ENCODE measurements around the gene UBR4. TPM values are rescaled to one million over a fixed set of nuclear protein-coding genes. Genes with fewer than 3 reads are reported as not detected.

UBR4 gene
- total RNA-seq, 1 donor from 2014 or later, result 73.6 TPM

DNA sequence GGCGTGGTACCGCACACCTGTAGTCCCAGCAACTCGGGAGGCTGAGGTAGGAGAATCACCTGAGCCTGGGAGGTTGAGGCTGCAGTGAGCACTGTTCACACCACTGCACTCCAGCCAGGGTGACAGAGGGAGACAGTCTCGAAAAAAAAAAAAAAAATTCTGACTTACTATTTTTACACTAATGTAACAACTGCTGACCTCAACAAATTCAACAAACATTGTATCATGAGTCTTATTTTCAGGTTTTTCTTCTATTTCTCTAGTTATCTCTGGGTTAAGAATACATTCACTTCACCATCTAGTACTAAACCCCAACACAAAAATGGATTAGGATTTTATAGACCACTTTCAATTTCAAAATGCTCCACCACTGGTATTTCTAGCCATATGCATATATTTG, 72.9 kb downstream of the UBR4 start:
- peaks cover 56 to 79% (median 78%) of the 10 kb centered on the region in 3 donors for H3K36me3 ChIP-seq (ENCODE audit: control insufficient read depth in 3 of 3, insufficient read depth in 3 of 3, low read length in 3 of 3)
- H3K27ac ChIP-seq (ENCODE audit: low read depth, low read length), result no peak overlapping the region
- H3K9ac ChIP-seq (ENCODE audit: low read depth in 1 of 3, low read length in 3 of 3), result no peak overlapping the region

DNA sequence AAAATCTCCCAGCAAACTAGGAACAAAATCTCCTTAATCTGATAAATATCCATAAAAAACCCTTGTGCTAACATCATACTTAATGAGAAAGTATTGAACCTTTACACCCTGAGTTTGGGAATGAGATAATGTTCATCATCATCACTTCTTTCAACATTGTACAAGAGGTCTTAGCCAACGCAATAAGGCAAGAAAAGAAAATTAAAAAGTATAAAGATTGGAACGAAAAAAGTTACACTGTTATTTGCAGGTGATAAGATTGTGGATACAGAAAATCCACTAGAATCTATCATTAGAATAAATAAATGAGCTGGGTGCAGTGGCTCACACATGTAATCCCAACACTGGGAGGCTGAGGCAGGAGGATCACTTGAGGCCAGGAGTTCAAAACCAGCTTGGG, 76.7 kb downstream of the UBR4 start:
- no peak overlapping the region for H3K4me3 ChIP-seq (ENCODE audit: low read length in 3 of 3)
- H3K9me3 ChIP-seq (ENCODE audit: control insufficient read depth in 3 of 3, low read length in 3 of 3), result peaks cover 0 to 2% (median 0%) of the 10 kb centered on the region in 3 donors
- H3K9ac ChIP-seq (ENCODE audit: low read depth in 1 of 3, low read length in 3 of 3), result no peak overlapping the region
- no peaks in the 10 kb centered on the region for H3K27me3 ChIP-seq (ENCODE audit: control insufficient read depth in 3 of 3, insufficient read depth in 3 of 3, low read length in 3 of 3)
- no peaks in the 10 kb centered on the region for H3K4me1 ChIP-seq (ENCODE audit: control insufficient read depth in 3 of 3, insufficient read depth in 3 of 3, low read length in 3 of 3)
- H3K27ac ChIP-seq (ENCODE audit: low read depth, low read length), result no peak overlapping the region
- H3K36me3 ChIP-seq (ENCODE audit: control insufficient read depth in 3 of 3, insufficient read depth in 3 of 3, low read length in 3 of 3), result peaks cover 31 to 66% (median 64%) of the 10 kb centered on the region in 3 donors

More for the DNA sequence above, 72.9 kb downstream of the UBR4 start:
- Histone ChIP-seq H3K27me3 (ENCODE audit: control insufficient read depth in 3 of 3, insufficient read depth in 3 of 3, low read length in 3 of 3) (no peaks in the 10 kb centered on the region), H3K4me1 (ENCODE audit: control insufficient read depth in 3 of 3, insufficient read depth in 3 of 3, low read length in 3 of 3) (peaks cover 0 to 4% (median 4%) of the 10 kb centered on the region in 3 donors), H3K9me3 (ENCODE audit: control insufficient read depth in 3 of 3, low read length in 3 of 3) (peaks cover 0 to 2% (median 0%) of the 10 kb centered on the region in 3 donors), H3K4me3 (ENCODE audit: low read length in 3 of 3) (no peak overlapping the region)

DNA sequence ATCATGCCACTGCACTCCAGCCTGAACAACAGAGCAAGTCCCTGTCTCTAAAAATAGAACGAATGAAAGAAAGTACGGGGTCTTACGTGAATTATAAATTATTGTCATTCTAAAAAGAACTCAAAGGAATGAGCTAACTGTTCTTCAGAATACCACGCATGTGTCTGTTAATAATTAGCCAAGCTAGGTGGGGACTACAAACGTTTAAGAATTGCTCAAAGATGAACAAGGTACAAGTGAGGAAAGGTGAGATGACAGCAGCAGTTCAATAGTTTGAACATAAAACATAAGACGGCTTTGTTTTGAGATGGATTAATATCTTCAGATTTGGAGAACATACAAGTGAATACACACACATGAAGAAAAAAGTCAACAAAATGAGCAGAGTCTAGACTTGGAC, 79.6 kb downstream of the UBR4 start:
- H3K36me3 ChIP-seq (ENCODE audit: control insufficient read depth in 3 of 3, insufficient read depth in 3 of 3, low read length in 3 of 3), result peaks cover 43 to 72% (median 70%) of the 10 kb centered on the region in 3 donors
- H3K27me3 ChIP-seq (ENCODE audit: control insufficient read depth in 3 of 3, insufficient read depth in 3 of 3, low read length in 3 of 3), result no peaks in the 10 kb centered on the region
- peaks cover 0 to 2% (median 0%) of the 10 kb centered on the region in 3 donors for H3K9me3 ChIP-seq (ENCODE audit: control insufficient read depth in 3 of 3, low read length in 3 of 3)
- no peak overlapping the region for H3K9ac ChIP-seq (ENCODE audit: low read depth in 1 of 3, low read length in 3 of 3)
- no peak overlapping the region for H3K4me3 ChIP-seq (ENCODE audit: low read length in 3 of 3)
- H3K27ac ChIP-seq (ENCODE audit: low read depth, low read length), result no peak overlapping the region
- H3K4me1 ChIP-seq (ENCODE audit: control insufficient read depth in 3 of 3, insufficient read depth in 3 of 3, low read length in 3 of 3), result no peaks in the 10 kb centered on the region

DNA sequence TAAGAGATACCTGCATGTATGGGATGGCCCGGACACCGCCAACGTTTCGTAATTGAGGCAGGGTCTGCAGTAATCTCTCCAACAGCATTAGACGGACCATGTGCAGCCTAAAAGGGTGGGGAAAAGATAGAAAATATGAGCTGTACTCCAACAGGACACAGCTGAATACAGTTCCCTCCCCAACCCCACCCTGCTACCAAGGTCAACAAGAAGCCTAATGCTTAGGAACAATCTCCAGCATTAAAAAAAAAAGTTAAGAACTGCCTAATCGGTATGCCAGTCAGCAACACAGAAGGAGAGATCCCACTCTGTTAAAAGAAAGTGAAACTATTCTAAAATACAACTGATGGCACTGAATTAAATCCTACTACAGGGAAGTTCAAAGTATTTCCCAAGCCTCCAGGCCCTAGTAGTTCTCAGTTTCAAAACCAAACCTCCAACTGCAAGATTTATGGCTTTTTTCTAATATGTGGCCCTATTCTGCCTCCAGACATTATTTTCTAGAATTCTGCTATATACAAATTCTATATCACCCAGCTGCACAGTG, 81.0 kb downstream of the UBR4 start:
- no peaks in the 10 kb centered on the region for H3K4me1 ChIP-seq (ENCODE audit: control insufficient read depth in 3 of 3, insufficient read depth in 3 of 3, low read length in 3 of 3)
- peaks cover 55 to 74% (median 71%) of the 10 kb centered on the region in 3 donors for H3K36me3 ChIP-seq (ENCODE audit: control insufficient read depth in 3 of 3, insufficient read depth in 3 of 3, low read length in 3 of 3)
- no peak overlapping the region for H3K9ac ChIP-seq (ENCODE audit: low read depth in 1 of 3, low read length in 3 of 3)
- peaks cover 0 to 2% (median 0%) of the 10 kb centered on the region in 3 donors for H3K9me3 ChIP-seq (ENCODE audit: control insufficient read depth in 3 of 3, low read length in 3 of 3)
- no peak overlapping the region for H3K4me3 ChIP-seq (ENCODE audit: low read length in 3 of 3)
- no peak overlapping the region for H3K27ac ChIP-seq (ENCODE audit: low read depth, low read length)
- H3K27me3 ChIP-seq (ENCODE audit: control insufficient read depth in 3 of 3, insufficient read depth in 3 of 3, low read length in 3 of 3), result no peaks in the 10 kb centered on the region

DNA sequence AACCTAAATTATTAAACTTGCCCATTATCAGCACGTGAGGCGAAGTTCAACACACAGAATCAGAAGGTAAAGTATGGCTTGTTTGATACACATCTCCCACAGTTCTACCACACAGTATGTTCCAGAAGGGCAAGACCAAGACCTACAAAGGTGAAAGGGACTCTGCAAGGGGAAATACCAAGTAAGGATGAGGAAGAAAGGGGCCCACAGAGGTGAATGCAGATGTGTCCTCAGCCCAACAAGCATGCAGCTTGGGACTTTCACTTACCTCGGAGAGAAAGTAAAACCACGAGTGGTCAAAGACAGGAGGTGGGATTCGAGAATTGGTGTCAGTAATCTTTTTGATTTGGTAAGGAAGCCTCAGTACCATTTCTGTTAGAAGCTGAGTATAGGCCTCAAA, 85.8 kb downstream of the UBR4 start:
- no peaks in the 10 kb centered on the region for H3K4me1 ChIP-seq (ENCODE audit: control insufficient read depth in 3 of 3, insufficient read depth in 3 of 3, low read length in 3 of 3)
- peaks cover 91 to 99% (median 94%) of the 10 kb centered on the region in 3 donors for H3K36me3 ChIP-seq (ENCODE audit: control insufficient read depth in 3 of 3, insufficient read depth in 3 of 3, low read length in 3 of 3)
- no peaks in the 10 kb centered on the region for H3K9me3 ChIP-seq (ENCODE audit: control insufficient read depth in 3 of 3, low read length in 3 of 3)
- H3K27me3 ChIP-seq (ENCODE audit: control insufficient read depth in 3 of 3, insufficient read depth in 3 of 3, low read length in 3 of 3), result no peaks in the 10 kb centered on the region
- no peak overlapping the region for H3K27ac ChIP-seq (ENCODE audit: low read depth, low read length)
- no peak overlapping the region for H3K4me3 ChIP-seq (ENCODE audit: low read length in 3 of 3)
- H3K9ac ChIP-seq (ENCODE audit: low read depth in 1 of 3, low read length in 3 of 3), result no peak overlapping the region

DNA sequence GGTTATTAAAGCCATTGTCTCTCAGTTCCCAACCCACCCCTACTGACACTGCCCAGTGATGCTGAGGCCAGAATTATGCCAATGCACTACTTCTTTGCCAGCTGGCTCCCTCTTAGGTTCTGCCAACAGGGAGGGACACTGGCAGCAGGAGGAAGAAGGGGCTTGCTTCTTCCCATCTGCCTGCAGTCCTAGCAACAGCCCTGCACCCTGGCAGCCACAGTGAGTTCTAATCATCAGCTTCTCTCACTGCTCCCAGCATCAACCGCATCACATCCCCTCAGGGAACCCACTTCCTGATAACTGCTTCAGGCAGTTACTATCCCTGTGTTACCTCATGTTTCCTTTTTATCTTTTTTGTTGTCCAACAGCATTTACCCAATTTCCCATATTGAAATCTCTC, 86.2 kb downstream of the UBR4 start:
- no peak overlapping the region for H3K27ac ChIP-seq (ENCODE audit: low read depth, low read length)
- H3K4me3 ChIP-seq (ENCODE audit: low read length in 3 of 3), result no peak overlapping the region
- H3K36me3 ChIP-seq (ENCODE audit: control insufficient read depth in 3 of 3, insufficient read depth in 3 of 3, low read length in 3 of 3), result peaks cover 93 to 99% (median 94%) of the 10 kb centered on the region in 3 donors
- H3K27me3 ChIP-seq (ENCODE audit: control insufficient read depth in 3 of 3, insufficient read depth in 3 of 3, low read length in 3 of 3), result no peaks in the 10 kb centered on the region
- no peaks in the 10 kb centered on the region for H3K4me1 ChIP-seq (ENCODE audit: control insufficient read depth in 3 of 3, insufficient read depth in 3 of 3, low read length in 3 of 3)
- H3K9me3 ChIP-seq (ENCODE audit: control insufficient read depth in 3 of 3, low read length in 3 of 3), result no peaks in the 10 kb centered on the region
- H3K9ac ChIP-seq (ENCODE audit: low read depth in 1 of 3, low read length in 3 of 3), result no peak overlapping the region

DNA sequence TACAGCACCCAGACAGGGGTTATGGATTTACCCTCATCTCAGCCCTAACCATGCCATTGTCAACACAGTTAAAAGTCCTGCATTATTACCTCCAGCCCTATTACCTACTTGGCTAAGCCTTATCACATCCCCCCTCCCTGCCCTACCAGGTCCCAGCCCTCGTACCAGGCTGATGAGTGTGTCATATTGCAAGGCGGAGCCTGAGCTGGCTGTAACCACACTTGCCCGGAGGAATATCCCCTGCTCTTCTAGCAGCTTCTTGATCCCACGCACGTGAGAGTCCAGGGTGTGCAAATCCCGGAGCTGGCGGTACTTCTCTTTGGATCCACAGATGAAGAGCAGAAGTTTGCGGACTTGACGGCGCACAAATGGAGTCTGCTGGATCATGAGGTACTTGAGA, 87.4 kb downstream of the UBR4 start:
- H3K4me1 ChIP-seq (ENCODE audit: control insufficient read depth in 3 of 3, insufficient read depth in 3 of 3, low read length in 3 of 3), result no peaks in the 10 kb centered on the region
- H3K27ac ChIP-seq (ENCODE audit: low read depth, low read length), result no peak overlapping the region
- no peaks in the 10 kb centered on the region for H3K27me3 ChIP-seq (ENCODE audit: control insufficient read depth in 3 of 3, insufficient read depth in 3 of 3, low read length in 3 of 3)
- no peak overlapping the region for H3K9ac ChIP-seq (ENCODE audit: low read depth in 1 of 3, low read length in 3 of 3)
- peaks cover 90 to 96% (median 92%) of the 10 kb centered on the region in 3 donors for H3K36me3 ChIP-seq (ENCODE audit: control insufficient read depth in 3 of 3, insufficient read depth in 3 of 3, low read length in 3 of 3)
- H3K9me3 ChIP-seq (ENCODE audit: control insufficient read depth in 3 of 3, low read length in 3 of 3), result no peaks in the 10 kb centered on the region
- H3K4me3 ChIP-seq (ENCODE audit: low read length in 3 of 3), result no peak overlapping the region

DNA sequence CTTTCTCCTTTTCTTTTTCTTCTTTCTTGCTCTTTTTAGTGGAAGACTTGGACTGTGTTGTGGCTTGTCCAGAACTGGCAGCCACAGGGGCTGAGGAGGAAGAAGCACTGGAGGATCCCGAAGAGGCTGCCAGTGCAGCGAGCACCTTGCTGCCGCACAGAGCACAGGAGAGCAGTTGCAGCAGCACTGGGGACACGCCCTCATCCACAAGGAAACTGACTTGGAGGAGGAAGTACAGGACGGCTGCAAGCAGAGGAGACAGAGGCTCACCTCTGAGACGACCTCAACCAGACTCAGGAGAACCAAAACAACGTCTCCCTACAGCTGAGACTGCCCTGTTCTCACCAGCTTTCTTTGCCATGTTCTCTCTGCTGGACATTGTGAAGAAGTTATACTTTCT, 88.9 kb downstream of the UBR4 start:
- Histone ChIP-seq H3K4me3 (ENCODE audit: low read length in 3 of 3) (no peak overlapping the region), H3K27me3 (ENCODE audit: control insufficient read depth in 3 of 3, insufficient read depth in 3 of 3, low read length in 3 of 3) (no peaks in the 10 kb centered on the region), H3K36me3 (ENCODE audit: control insufficient read depth in 3 of 3, insufficient read depth in 3 of 3, low read length in 3 of 3) (peaks cover 90 to 96% (median 90%) of the 10 kb centered on the region in 3 donors), H3K4me1 (ENCODE audit: control insufficient read depth in 3 of 3, insufficient read depth in 3 of 3, low read length in 3 of 3) (no peaks in the 10 kb centered on the region), H3K9me3 (ENCODE audit: control insufficient read depth in 3 of 3, low read length in 3 of 3) (no peaks in the 10 kb centered on the region), H3K9ac (ENCODE audit: low read depth in 1 of 3, low read length in 3 of 3) (no peak overlapping the region), H3K27ac (ENCODE audit: low read depth, low read length) (no peak overlapping the region)

DNA sequence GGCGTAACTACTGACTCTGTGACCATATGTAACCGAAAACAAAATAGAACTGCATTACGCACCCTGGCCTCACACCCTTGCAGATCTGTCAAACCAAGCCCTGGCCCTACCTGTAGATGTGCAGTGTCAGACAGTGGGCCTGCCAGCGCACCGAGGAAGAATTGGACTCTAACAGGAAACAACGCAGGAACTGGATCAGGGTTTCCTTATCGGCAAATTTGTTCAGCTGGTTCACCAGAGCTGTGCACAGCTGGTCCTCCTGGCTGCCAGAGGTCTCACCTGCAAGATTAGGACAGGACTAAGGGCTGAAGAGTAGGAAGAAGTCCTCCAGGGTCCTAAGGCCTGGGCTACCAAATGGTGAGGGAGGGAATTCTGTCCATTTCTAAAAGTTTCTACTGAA, 90.0 kb downstream of the UBR4 start:
- H3K9ac ChIP-seq (ENCODE audit: low read depth in 1 of 3, low read length in 3 of 3), result no peak overlapping the region
- no peaks in the 10 kb centered on the region for H3K27me3 ChIP-seq (ENCODE audit: control insufficient read depth in 3 of 3, insufficient read depth in 3 of 3, low read length in 3 of 3)
- H3K4me1 ChIP-seq (ENCODE audit: control insufficient read depth in 3 of 3, insufficient read depth in 3 of 3, low read length in 3 of 3), result no peaks in the 10 kb centered on the region
- H3K9me3 ChIP-seq (ENCODE audit: control insufficient read depth in 3 of 3, low read length in 3 of 3), result no peaks in the 10 kb centered on the region
- peaks cover 87 to 96% (median 90%) of the 10 kb centered on the region in 3 donors for H3K36me3 ChIP-seq (ENCODE audit: control insufficient read depth in 3 of 3, insufficient read depth in 3 of 3, low read length in 3 of 3)
- H3K4me3 ChIP-seq (ENCODE audit: low read length in 3 of 3), result no peak overlapping the region
- H3K27ac ChIP-seq (ENCODE audit: low read depth, low read length), result no peak overlapping the region

DNA sequence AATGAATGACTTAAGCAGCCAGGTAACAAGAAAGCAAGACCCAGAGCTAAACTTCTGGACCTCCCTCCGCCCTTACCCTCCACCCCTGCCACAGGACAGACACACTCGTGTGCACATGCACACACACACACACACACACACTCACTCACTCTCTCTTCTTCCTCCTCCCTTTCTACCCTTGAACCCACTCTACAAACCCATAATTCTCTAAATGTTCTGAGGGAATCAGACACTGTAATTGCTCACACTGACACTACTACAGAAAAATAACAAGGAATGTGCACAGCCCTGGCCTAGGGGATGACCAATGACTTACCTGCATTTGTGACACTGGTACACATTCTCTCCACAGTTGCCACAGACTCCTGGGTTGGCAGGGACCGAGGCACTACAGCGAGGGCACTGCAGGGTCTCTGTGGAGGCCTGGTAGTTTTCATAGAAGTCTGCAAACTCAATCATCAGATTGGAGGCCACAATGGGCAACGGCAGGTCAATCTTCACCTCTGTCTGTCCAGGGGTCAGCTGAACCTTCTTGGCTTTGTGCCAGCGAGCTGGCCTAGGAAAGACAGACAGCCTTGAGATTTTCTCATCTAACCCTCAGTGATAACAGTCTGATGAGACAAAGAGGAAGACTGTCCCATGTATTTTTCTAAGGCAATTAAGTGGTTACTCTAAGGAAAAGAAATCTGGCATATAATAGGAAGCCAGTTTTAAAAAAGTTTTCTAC, 94.8 kb downstream of the UBR4 start:
- Histone ChIP-seq H3K36me3 (ENCODE audit: control insufficient read depth in 3 of 3, insufficient read depth in 3 of 3, low read length in 3 of 3) (peaks cover 91 to 97% (median 93%) of the 10 kb centered on the region in 3 donors), H3K9ac (ENCODE audit: low read depth in 1 of 3, low read length in 3 of 3) (no peak overlapping the region), H3K27ac (ENCODE audit: low read depth, low read length) (no peak overlapping the region), H3K4me1 (ENCODE audit: control insufficient read depth in 3 of 3, insufficient read depth in 3 of 3, low read length in 3 of 3) (peaks cover 0 to 8% (median 0%) of the 10 kb centered on the region in 3 donors), H3K9me3 (ENCODE audit: control insufficient read depth in 3 of 3, low read length in 3 of 3) (no peaks in the 10 kb centered on the region), H3K4me3 (ENCODE audit: low read length in 3 of 3) (no peak overlapping the region), H3K27me3 (ENCODE audit: control insufficient read depth in 3 of 3, insufficient read depth in 3 of 3, low read length in 3 of 3) (no peaks in the 10 kb centered on the region)
